Measurements from ENCODE around the gene KRTDAP.

GRCh38 chr19:35509018-35509652, 18.9 kb upstream of the KRTDAP start:
- TF ChIP-seq SP1 (CRISPR knock-in tag; conservative IDR thresholded peaks at IDR 0.05) = no peak
- TF ChIP-seq CTCF (IDR thresholded peaks at IDR 0.05) = no peak
- TF ChIP-seq CREM (CRISPR knock-in tag; IDR thresholded peaks at IDR 0.05) = no peak
- no peak for TF ChIP-seq TEAD4 (CRISPR knock-in tag; IDR thresholded peaks at IDR 0.05)
- TF ChIP-seq TCF7 (CRISPR knock-in tag; IDR thresholded peaks at IDR 0.05; ENCODE audit: low read depth) = no peak
